NCI-H1694 (cell line): ENCODE data around the gene FADS1.

Source experiments
- DNase-seq: peaks from one replicate; lab custom pipeline; 2025; lab: John Stamatoyannopoulos, UW

Gene FADS1

DNA sequence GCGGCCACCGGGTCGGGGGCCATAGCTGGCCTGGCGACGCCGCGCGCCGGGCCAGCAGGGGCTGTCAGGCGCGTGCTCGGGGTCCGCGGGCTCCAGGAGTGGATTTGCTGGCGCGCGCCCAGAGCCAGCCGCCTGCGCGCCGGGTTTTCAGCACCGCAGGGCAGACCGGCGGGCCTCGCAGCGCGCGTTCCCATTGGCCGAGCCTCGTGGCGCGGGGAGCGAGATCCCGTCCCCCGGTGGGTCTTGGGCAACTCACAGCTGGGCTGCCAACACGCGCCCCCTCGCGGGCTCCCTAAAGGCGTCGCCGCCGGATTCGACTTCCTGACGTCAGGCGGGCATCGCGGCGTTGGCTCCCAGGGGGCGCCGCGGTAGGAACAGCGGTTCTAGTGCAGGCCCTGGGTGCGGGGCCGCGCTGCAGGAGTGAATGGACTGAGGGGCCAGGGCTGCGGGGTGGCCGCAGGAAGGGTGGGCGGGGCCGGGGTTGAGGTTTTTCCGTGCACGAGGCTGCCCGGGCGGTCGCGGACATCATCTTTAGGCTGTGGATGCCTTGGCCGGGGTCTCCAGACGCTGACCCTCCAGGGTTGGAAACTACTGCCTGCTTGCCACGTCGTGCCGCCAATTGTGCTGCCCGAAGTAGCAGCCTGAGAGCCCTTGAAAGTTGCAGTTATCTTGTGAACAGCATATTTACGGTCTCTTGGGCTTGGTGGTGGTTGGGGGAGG is at the start of gene FADS1:
FADS1 (minus strand) TSS at position 268 of the 720 bp plus-strand sequence; CDS start at position 194, 74 bp downstream.
- DNase-seq, result peak; percentile 87

DNA sequence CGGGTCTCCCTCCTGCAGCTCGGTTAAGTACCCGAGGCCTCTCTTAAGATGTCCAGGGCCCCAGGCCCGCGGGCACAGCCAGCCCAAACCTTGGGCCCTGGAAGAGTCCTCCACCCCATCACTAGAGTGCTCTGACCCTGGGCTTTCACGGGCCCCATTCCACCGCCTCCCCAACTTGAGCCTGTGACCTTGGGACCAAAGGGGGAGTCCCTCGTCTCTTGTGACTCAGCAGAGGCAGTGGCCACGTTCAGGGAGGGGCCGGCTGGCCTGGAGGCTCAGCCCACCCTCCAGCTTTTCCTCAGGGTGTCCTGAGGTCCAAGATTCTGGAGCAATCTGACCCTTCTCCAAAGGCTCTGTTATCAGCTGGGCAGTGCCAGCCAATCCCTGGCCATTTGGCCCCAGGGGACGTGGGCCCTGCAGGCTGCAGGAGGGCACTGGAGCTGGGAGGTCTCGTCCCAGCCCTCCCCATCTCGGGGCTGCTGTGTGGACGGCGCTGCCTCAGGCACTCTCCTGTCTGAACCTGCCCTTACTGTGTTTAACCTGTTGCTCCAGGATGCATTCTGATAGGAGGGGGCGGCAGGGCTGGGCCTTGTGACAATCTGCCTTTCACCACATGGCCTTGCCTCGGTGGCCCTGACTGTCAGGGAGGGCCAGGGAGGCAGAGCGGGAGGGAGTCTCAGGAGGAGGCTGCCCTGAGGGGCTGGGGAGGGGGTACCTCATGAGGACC is 49.6 kb upstream of the FADS1 start:
- DNase-seq, result no peak

DNA sequence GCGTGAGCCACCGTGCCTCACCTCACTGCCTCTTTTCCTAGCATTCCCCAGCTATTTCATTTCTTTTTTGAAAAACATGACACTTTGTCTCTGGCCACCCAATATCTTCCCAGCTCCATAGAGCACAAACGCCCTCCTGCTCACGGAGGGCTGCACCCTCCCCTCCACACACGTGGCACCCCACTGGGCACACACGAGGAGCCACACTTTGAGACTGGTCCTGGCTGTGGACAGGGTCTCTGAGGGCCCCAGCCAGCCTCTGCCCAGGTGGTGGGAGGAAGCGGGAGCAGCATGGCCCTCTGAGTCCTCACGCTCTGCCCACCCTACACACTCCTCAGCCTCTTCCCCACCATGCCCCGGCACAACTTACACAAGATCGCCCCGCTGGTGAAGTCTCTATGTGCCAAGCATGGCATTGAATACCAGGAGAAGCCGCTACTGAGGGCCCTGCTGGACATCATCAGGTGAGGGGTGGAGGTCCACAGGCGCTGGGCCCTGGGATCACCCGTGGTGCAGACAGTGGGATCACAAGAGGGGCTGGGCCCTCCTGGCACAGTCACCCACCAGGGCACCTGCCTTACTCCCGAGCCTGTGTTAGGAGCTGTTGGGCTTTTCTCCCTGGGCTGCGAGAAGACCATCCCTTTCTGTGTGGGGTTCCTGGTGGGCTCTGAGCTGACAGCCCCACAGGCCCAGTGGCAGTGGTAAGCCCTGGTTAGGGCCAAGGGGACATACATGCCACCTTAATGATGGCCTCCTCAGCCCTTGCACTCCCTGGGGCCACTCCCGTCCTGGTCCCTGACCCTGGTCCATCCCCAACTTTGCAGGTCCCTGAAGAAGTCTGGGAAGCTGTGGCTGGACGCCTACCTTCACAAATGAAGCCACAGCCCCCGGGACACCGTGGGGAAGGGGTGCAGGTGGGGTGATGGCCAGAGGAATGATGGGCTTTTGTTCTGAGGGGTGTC is 48.3 kb upstream of the FADS1 start:
- no peak for DNase-seq

DNA sequence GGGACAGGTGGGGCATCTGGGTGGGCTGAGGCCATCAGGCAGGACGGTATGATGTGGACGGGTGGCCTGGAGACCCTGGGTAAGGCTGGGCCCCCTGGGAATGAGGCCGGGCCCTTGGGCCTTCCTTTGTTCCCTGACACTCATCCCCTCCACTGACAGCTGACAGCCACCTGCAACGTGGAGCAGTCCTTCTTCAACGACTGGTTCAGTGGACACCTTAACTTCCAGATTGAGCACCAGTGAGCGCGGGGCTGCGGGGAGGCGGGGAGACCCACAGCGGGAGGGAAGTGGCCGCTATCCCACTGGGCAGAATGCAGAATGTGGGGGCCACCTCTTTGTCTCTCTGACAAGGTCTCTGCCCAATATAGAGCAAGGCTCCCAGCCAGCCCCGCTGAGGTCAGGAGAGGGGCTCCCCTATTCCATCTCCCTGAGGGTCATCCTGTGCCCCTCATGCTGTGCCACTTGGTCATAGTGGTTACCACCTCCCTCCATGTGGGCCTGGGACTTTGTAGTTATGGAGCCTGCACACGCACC is 46.8 kb upstream of the FADS1 start:
- DNase-seq, result no peak

- no peak for DNase-seq
Observed at GRCh38 chr11:61862714-61863547, 46.1 kb upstream of the FADS1 start.

GRCh38 chr11:61861634-61862033 is 44.8 kb upstream of the FADS1 start:
- no peak for DNase-seq

GRCh38 chr11:61860054-61860903 is 43.5 kb upstream of the FADS1 start:
- no peak for DNase-seq

DNA sequence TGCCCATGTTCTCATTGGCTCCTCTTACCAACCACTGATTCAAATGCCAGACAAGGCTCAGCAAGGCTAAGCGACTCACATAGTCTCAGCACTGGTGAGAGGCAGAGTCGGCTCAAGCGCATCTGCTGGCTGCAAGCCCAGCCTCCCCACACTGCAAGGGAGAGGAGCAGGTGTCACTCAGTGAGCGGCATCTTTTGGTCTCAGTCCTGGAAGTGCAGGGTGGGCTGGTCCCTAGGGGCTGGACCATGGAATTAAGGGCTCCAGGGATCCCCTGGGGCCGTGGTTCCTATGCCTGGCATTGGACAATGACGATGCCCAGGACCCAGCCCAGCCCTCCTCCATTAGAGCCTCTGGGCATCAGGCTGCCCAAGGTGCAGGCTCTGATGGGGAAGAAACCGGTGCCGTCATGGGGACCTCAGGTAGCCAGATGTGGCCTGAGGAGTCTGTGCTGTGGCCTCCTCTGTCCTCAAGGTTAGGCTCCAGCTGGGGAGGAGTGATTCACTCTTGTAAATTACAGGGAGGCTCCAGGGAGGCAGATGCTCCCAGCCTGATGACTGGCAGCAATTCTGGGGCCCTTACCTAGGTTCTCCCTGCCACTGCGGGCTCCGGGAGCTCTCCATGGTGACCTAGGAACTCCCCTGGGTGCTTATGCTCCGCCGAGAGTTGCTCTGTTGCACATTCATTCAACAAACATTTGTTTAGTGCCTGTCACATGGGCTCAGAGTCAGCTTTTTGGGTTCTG is 39.3 kb upstream of the FADS1 start:
- DNase-seq, result peak; percentile 3

DNA sequence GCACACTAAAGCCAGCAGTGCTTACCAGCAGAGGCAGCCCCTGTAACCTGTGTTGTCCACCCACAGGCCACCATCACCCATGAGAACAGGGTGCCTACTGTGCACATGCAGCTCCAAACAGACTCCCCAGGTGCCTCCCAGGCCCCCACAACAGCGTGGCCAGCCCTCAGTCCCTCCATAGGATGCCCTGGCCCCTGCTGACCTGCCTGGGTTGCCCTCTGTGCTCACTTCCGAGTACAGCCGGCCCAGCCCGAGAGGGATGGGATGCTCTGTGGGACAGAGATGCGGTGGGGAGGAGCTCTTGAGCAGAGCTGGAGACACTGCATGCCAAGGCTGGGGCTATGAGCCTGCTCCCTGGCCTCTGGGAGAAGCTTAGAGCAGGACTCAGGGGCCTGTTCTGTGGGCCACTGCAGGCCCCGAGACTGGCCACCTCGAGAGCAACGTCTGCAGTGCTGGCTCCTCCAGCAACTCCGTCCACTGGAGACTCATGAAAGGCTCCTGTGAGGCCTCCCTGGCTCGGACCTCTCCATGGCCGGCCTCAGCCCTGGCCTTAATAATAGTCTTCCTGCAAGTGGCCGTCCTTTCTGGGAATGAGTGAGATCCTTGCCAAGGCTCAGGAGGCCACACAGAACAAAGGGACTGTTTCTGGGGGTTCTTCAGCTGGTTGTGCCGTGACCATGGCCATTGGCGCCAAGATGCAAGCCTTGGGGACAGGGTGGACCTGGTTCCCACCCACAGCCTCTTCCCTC is 38.3 kb upstream of the FADS1 start:
- DNase-seq, result no peak

- no peak for DNase-seq
Observed at GRCh38 chr11:61854206-61854895, 37.5 kb upstream of the FADS1 start.

DNA sequence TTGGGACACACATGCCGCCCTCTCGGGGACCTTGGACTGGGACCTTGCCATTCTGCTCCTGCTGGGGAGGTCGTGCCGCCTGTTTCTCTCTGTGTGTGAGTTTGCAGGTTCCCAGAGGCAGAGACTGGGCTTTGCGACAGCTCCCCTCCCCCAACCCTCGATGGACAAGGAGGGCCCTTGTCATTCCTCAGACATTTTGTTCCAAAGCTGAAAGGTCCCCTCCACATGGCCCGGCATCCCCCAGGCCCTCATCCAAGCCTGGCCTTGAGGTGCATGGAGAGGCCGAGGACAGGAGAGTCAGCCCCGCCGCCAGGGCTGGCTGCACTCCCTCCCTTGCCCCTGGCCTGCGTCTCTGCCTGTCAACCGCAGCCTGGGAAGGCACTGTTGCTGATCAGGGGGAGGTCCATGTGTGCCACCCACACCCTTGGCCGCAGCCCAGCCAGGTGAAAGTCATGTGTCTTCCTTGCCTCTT is 36.9 kb upstream of the FADS1 start:
- no peak for DNase-seq

GRCh38 chr11:61851900-61852295 is 35.1 kb upstream of the FADS1 start:
- no peak for DNase-seq

DNA sequence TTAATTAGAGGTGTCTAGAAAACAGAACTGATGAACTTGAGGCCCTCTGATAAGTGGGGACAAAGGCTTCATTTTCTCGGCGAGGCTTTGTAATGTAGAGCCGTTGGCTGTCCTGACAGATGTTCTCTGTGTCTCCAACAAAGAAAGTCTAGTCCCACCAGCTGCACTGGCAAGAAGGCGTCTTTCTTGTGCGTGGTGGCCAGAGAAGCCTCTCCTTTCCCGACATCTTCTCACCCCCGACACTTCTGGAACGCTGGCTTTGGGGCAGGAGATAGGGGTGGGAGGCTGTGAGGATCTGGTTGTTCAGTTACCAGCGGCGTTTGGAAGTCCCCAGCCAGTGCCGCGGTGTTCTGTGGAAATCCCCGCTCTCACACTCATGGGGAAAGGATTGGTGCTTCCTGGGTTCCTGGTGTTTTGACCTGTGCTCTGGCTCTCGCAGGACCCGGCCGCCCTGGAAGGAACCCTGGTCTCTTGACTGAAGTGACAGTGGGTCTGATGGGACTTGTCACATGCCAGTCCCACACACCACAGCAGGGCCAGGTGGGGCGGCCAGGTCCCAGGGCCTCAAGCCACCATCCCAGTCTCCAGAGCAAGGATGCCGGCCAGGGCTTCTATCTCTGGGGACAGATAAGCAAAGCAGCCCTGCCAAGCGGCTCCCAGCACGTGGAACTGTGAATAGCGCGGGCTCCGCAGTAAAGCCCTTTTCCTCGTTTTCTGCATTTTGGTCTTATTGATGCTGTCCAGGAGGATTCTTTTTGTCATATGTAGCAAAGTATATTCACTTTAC is 34.5 kb upstream of the FADS1 start:
- no peak for DNase-seq

DNA sequence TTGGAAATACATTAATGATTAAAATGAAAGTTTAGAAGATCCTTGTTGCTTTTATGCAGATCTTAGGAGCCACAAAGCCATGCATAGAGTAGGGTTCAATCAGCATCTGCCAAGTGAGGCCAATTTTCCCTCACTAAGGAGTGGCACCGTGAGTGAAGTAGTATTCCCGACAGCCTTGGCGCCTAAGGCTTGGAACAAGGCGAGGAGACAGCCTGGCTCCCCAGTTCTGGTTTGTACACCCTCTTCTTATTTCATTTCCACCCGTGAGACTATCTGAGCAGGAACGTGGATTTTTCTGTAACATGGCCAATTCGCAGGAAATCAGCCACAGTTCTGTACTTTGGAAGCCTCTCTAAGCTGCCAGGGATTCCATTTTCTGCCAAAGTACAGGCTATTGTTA is 33.9 kb upstream of the FADS1 start:
- DNase-seq, result no peak

- no peak for DNase-seq
Observed at GRCh38 chr11:61848631-61849030, 31.8 kb upstream of the FADS1 start.

DNA sequence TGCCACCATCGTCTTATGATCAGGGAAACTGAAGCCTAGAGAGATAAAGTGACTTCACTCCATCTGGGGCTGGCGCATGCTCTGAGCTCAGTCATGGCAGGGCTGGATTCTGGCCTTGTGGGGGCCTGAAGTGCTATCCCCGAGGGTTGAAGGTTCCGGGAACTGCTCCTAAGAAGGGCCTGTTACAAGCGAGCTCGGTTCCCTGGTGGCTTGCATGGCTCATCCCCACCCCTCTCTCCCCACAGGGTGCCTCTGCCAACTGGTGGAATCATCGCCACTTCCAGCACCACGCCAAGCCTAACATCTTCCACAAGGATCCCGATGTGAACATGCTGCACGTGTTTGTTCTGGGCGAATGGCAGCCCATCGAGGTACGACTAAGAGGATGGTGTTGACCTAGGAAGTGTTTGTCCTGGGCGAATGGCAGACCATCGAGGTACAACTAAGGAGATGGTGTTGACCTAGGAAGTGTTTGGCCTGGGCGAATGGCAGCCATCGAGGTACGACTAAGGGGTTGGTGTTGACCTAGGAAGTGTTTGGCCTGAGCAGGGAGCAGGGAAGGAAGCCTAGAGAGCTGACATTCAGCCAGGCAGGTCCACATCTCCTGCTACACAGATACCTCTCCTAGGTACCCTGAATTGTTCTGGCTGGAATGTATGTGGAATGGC is 31.2 kb upstream of the FADS1 start:
- DNase-seq, result no peak
